IMR-90 (cell line): ENCODE data around the gene FAM217B. TPM values are rescaled to one million over a fixed set of nuclear protein-coding genes. Genes with fewer than 3 reads are reported as not detected.
A peak's percentile ranks its signal among the peaks of the same experiment; 100 is the strongest.

Source experiments
- ATAC-seq: fragments of 200-7000 bp; cut with Tn5 transposase; 2 replicates; pipeline ENCODE4 v1.9.1; 2020; ENCODE audit warnings: low read depth, mild to moderate bottlenecking, moderate library complexity
- BruUV-seq: library from RNA; stranded (reverse); fragments of 400-500 nt; replicated peaks from 2 replicates; lab custom pipeline; 2021; lab: Mats Ljungman, UMichigan
- CTCF ChIA-PET: fragments of 300-600 bp; formaldehyde crosslinking; extraction: SDS; loops from one replicate; lab custom pipeline; 2021; ENCODE audit warnings: antibody characterized with exemption; lab: Yijun Ruan, JAX
- POLR2A ChIA-PET: fragments of 300-600 bp; sonication (Branson Sonifier 250); formaldehyde crosslinking; loops from one replicate; lab custom pipeline; 2022; ENCODE audit warnings: antibody characterized with exemption; ENCODE audit not compliant: unreplicated experiment; lab: Charles Lee
- DNase-seq: peaks from one replicate; pipeline ENCODE4 v3.0.0; 2013
- H2AFZ ChIP-seq: replicated peaks from 2 replicates; pipeline ENCODE3; 2013; ENCODE audit warnings: low read length, mild to moderate bottlenecking; ENCODE audit not compliant: poor library complexity
- H2AK5ac ChIP-seq: 2 replicates; pipeline ENCODE4 v1.6.1; 2013; ENCODE audit warnings: low read depth, low read length, inconsistent platforms
- H2AK9ac ChIP-seq: replicated peaks from 2 replicates; pipeline ENCODE3; 2013; ENCODE audit warnings: mild to moderate bottlenecking, low read depth, low read length, moderate library complexity; ENCODE audit not compliant: poor library complexity
- H2BK120ac ChIP-seq: 2 replicates; pipeline ENCODE4 v1.6.1; 2013; ENCODE audit warnings: low read depth, low read length, inconsistent platforms
- H2BK15ac ChIP-seq: 3 replicates; pipeline ENCODE4 v1.6.1; 2013; ENCODE audit warnings: low read depth, low read length, inconsistent platforms
- H2BK20ac ChIP-seq: 2 replicates; pipeline ENCODE4 v1.6.1; 2013; ENCODE audit warnings: low read depth, mild to moderate bottlenecking, inconsistent platforms, low read length, moderate library complexity
- H2BK5ac ChIP-seq: 2 replicates; pipeline ENCODE4 v1.6.1; 2013; ENCODE audit warnings: mild to moderate bottlenecking, low read depth, low read length, inconsistent platforms; ENCODE audit not compliant: poor library complexity, severe bottlenecking
- H3K14ac ChIP-seq: replicated peaks from 2 replicates; pipeline ENCODE4 v1.6.1; 2013; ENCODE audit warnings: low read depth, low read length, inconsistent platforms
- H3K18ac ChIP-seq: 2 replicates; pipeline ENCODE4 v1.6.1; 2013; ENCODE audit warnings: low read depth, low read length, control low read depth
- H3K23ac ChIP-seq: 2 replicates; pipeline ENCODE4 v1.6.1; 2013; ENCODE audit warnings: low read depth, low read length, inconsistent platforms
- H3K27ac ChIP-seq: 2 replicates; pipeline ENCODE4 v1.5.1; 2013; ENCODE audit warnings: mild to moderate bottlenecking, control low read depth, low read length; ENCODE audit not compliant: insufficient read depth
- H3K27me3 ChIP-seq: 2 replicates; pipeline ENCODE4 v1.6.1; 2013; ENCODE audit warnings: low read length; ENCODE audit not compliant: control insufficient read depth, insufficient read depth
- H3K36me3 ChIP-seq: 2 replicates; pipeline ENCODE4 v1.6.1; 2013; ENCODE audit warnings: low read length, mixed read lengths; ENCODE audit not compliant: control insufficient read depth, insufficient read depth
- H3K4ac ChIP-seq: 2 replicates; pipeline ENCODE4 v1.6.1; 2013; ENCODE audit warnings: low read depth, low read length, inconsistent platforms
- H3K4me1 ChIP-seq: 2 replicates; pipeline ENCODE4 v1.6.1; 2013; ENCODE audit warnings: low read length, mixed read lengths; ENCODE audit not compliant: control insufficient read depth, insufficient read depth
- H3K4me2 ChIP-seq: 2 replicates; pipeline ENCODE4 v1.6.1; 2013; ENCODE audit warnings: low read depth, mild to moderate bottlenecking, control low read depth, low read length, moderate library complexity
- H3K4me3 ChIP-seq: 2 replicates; pipeline ENCODE4 v1.5.1; 2013; ENCODE audit warnings: low read depth, mild to moderate bottlenecking, control low read depth, low read length, moderate library complexity; ENCODE audit not compliant: insufficient read depth
- H3K56ac ChIP-seq: 2 replicates; pipeline ENCODE4 v1.6.1; 2013; ENCODE audit warnings: low read length, inconsistent platforms; ENCODE audit not compliant: insufficient read depth; ENCODE audit errors: extremely low read depth
- H3K79me1 ChIP-seq, 2 experiments: 2 replicates each; pipeline ENCODE4 v1.6.1; 2013; ENCODE audit warnings: low read length in 2 of 2, inconsistent platforms in 1 of 2, low read depth in 1 of 2
- H3K9ac ChIP-seq: 2 replicates; pipeline ENCODE4 v1.6.1; 2013; ENCODE audit warnings: low read depth, low read length, control low read depth
- H3K9me1 ChIP-seq: 2 replicates; pipeline ENCODE4 v1.6.1; 2013; ENCODE audit warnings: low read length, inconsistent platforms; ENCODE audit not compliant: insufficient read depth
- H3K9me3 ChIP-seq: 2 replicates; pipeline ENCODE4 v1.6.1; 2013; ENCODE audit warnings: low read length; ENCODE audit not compliant: control insufficient read depth, insufficient read depth
- H4K20me1 ChIP-seq: 2 replicates; pipeline ENCODE4 v1.6.1; 2013; ENCODE audit warnings: low read length, inconsistent platforms; ENCODE audit not compliant: insufficient read depth
- H4K5ac ChIP-seq: 2 replicates; pipeline ENCODE4 v1.6.1; 2013; ENCODE audit warnings: mild to moderate bottlenecking, low read depth, low read length, control low read depth
- H4K8ac ChIP-seq, 2 experiments: 2 replicates each; pipeline ENCODE4 v1.6.1; 2013; ENCODE audit warnings: low read depth in 2 of 2, low read length in 2 of 2, control low read depth in 1 of 2, inconsistent platforms in 1 of 2
- H4K91ac ChIP-seq: 2 replicates; pipeline ENCODE4 v1.6.1; 2013; ENCODE audit warnings: low read depth, low read length, inconsistent platforms; ENCODE audit not compliant: insufficient read depth
- BHLHE40 ChIP-seq: fragments of 150-350 bp; IDR thresholded peaks from 2 replicates; pipeline ENCODE4 v1.6.1; 2016; ENCODE audit warnings: mild to moderate bottlenecking, low read depth, low read length
- CEBPB ChIP-seq: IDR thresholded peaks from 2 replicates; pipeline ENCODE4 v1.6.1; 2012; ENCODE audit warnings: low read depth, low read length, improper control_type of control experiment
- CHD1 ChIP-seq: IDR thresholded peaks from 2 replicates; pipeline ENCODE4 v1.6.1; 2012; ENCODE audit warnings: low read depth, low read length, improper control_type of control experiment
- CTCF ChIP-seq: conservative IDR thresholded peaks from 2 replicates; pipeline ENCODE4 v1.5.1; 2012; ENCODE audit warnings: mild to moderate bottlenecking, low read depth, low read length, improper control_type of control experiment
- ELK1 ChIP-seq: fragments of 150-350 bp; IDR thresholded peaks from 2 replicates; pipeline ENCODE4 v1.6.1; 2016; ENCODE audit warnings: low read depth, mild to moderate bottlenecking, low read length, moderate library complexity, borderline replicate concordance
- FOS ChIP-seq: fragments of 150-350 bp; IDR thresholded peaks from 2 replicates; pipeline ENCODE4 v1.6.1; 2016; ENCODE audit warnings: low read depth, low read length
- MXI1 ChIP-seq: IDR thresholded peaks from 2 replicates; pipeline ENCODE4 v1.6.1; 2012; ENCODE audit warnings: low read depth, mild to moderate bottlenecking, low read length, moderate library complexity, borderline replicate concordance
- NFE2L2 ChIP-seq: fragments of 150-350 bp; IDR thresholded peaks from 2 replicates; pipeline ENCODE4 v1.6.1; 2016; ENCODE audit warnings: low read depth, mild to moderate bottlenecking, low read length
- POLR2A ChIP-seq: IDR thresholded peaks from 2 replicates; pipeline ENCODE4 v1.6.1; 2012; ENCODE audit warnings: mild to moderate bottlenecking, low read depth, low read length
- RAD21 ChIP-seq: IDR thresholded peaks from 2 replicates; pipeline ENCODE4 v1.6.1; 2012; ENCODE audit warnings: low read length, improper control_type of control experiment
- RCOR1 ChIP-seq: IDR thresholded peaks from 2 replicates; pipeline ENCODE4 v1.6.1; 2012; ENCODE audit warnings: mild to moderate bottlenecking, low read length, improper control_type of control experiment; ENCODE audit not compliant: insufficient replicate concordance
- USF2 ChIP-seq: fragments of 150-350 bp; IDR thresholded peaks from 2 replicates; pipeline ENCODE4 v1.6.1; 2017; ENCODE audit warnings: mild to moderate bottlenecking, antibody characterized with exemption, low read length, low read depth
- WGBS, 2 experiments: methylation state at CpG; one replicate each; pipeline versions ENCODE4 v1.1.5 to v1.1.7; 2013; ENCODE audit warnings: missing lambda C conversion rate in 2 of 2; ENCODE audit not compliant: insufficient read length in 1 of 2; ENCODE audit errors: extremely low coverage in 2 of 2; 5-methylcytosine and 5-hydroxymethylcytosine counted together
- dilution Hi-C: fragments of 300-500 bp; cut with HindIII; formaldehyde crosslinking; loops from one replicate; pipeline ENCODE4 v1.14.3; 2018; ENCODE audit warnings: low sequenced_read_pairs; ENCODE audit not compliant: unreplicated experiment
- in situ Hi-C: fragments of 300-500 bp; cut with MboI; formaldehyde crosslinking; loops from 3 replicates; pipeline ENCODE4 v1.14.3; 2019; ENCODE audit warnings: low sequenced_read_pairs, inconsistent platforms, mixed read lengths
- intact Hi-C: fragments of 100-400 bp; cut with micrococcal nuclease; formaldehyde crosslinking; loops from 2 replicates; pipeline ENCODE4 v1.10.0; 2022
- polyA plus RNA-seq, 3 experiments: library from polyadenylated mRNA; depleted of rRNA; stranded (reverse); fragments of >200 nt; gene quantifications; 2 replicates each; pipeline ENCODE4 v1.2.3, GENCODE V29; 2012; ENCODE audit warnings: low replicate concordance in 1 of 3
- total RNA-seq: library from RNA; depleted of rRNA; stranded (reverse); fragments of >200 nt; gene quantifications from 2 replicates; pipeline ENCODE4 v1.2.3, GENCODE V29; 2012

FAM217B gene
- total and polyA plus RNA-seq, 2 of the 4 experiments (the other 2 are of a cell fraction) = 3.0 to 3.9 TPM

- Histone ChIP-seq H2BK20ac (no peak overlapping the region), H3K4me2 (no peak overlapping the region), H3K36me3 (no peaks in the 10 kb centered on the region), H4K8ac (no peak overlapping the region), H2BK15ac (no peak overlapping the region), H3K9ac (no peak overlapping the region), H3K4me1 (no peaks in the 10 kb centered on the region), H3K4ac (no peak overlapping the region), H4K91ac (no peak overlapping the region), H3K9me1 (no peaks in the 10 kb centered on the region), H3K23ac (no peak overlapping the region), H2AK9ac (no peak overlapping the region), H3K9me3 (no peaks in the 10 kb centered on the region), H3K14ac (no peak overlapping the region), H2BK5ac (no peak overlapping the region), H2AFZ (no peak overlapping the region), H3K27ac (no peak overlapping the region), H4K20me1 (no peaks in the 10 kb centered on the region), H3K4me3 (no peak overlapping the region), H2AK5ac (no peak overlapping the region), H3K27me3 (peaks cover 14% of the 10 kb centered on the region; the same call in 1 of the 2 replicates), H3K18ac (no peak overlapping the region), H3K79me1 (no peaks in the 10 kb centered on the region), H3K56ac (no peak overlapping the region), H2BK120ac (no peak overlapping the region), H4K5ac (no peak overlapping the region)
- no TSS peak for BruUV-seq
- intact Hi-C loops (no loop called here), dilution Hi-C loops (no loop called here), in situ Hi-C loops (no loop called here)
- ChIA-PET POLR2A (interaction anchor here (0.6 kb wide), 1 partner anchor 55 kb away, joined by 3 read pairs; the partner anchor contains the start of genes FAM217B and PPP1R3D), CTCF (no interaction called here)
- no peak for TF ChIP-seq RCOR1
- no peak for TF ChIP-seq FOS
- TF ChIP-seq RAD21 = no peak
- no peak for TF ChIP-seq NFE2L2
- no peak for TF ChIP-seq CHD1
- no peak for TF ChIP-seq MXI1
- TF ChIP-seq POLR2A = no peak
- TF ChIP-seq BHLHE40 = no peak
- no peak for TF ChIP-seq USF2
- no peak for TF ChIP-seq CTCF
- no peak for TF ChIP-seq CEBPB
- no peak for TF ChIP-seq ELK1
- WGBS, 2 experiments = 75% methylated on average over 4 of the region's 5 CpGs; no CpG with 5 or more reads in 1 of the 2 experiments
- ATAC-seq (no peak), DNase-seq (peak; percentile 20)
These were observed 54.5 kb downstream of the FAM217B start for GRCh38 chr20:59994697-59995122.
